Measurements from ENCODE around the gene PYGB. TPM values are rescaled to one million over a fixed set of nuclear protein-coding genes. Genes with fewer than 3 reads are reported as not detected.
"Not testable (repeated sequence)": the region's sequence is repeated elsewhere in the genome, so short reads cannot be mapped to it uniquely, and the experiment has no call there.

The PYGB gene
- total RNA-seq, 1 experiment from 2014 or later = 220 TPM

DNA sequence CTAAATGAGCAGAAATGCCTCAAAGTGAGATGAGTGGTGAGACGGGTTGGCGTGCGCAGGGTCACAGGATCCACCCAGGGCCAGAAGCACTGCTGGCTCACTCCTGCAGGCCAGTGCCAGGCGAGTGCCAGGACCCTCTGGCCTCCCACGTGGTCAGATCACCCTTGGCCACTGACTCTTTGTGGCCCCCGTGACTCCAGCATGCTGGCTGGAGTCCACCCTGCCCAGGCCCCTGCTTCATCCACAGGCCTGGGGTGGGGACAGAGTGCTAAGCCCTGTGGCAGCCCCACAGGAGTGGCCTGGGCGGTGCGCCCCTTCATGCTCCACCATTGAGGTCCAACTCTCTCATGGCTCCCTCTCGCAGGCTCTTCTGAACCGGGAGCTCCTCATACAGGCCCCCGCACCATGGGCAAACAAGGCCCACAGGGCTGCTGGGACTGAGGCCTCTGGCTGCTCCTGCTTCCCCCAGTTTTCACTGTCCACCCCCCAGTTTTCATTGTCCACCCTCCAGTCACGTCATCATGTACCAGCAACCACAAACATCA is 81.1 kb downstream of the PYGB start:
- H3K27ac ChIP-seq (ENCODE audit: low read length) = no peak overlapping the region
- in situ Hi-C loops (cut with HindIII; ENCODE audit: low pct_unique_long_range_greater_than_20kb, low sequenced_read_pairs) = no loop called here
- intact Hi-C loops (cut with micrococcal nuclease; ENCODE audit: unreplicated experiment) = no loop called here
- DNase-seq (ENCODE audit: low read depth, low spot score) (no peak), ATAC-seq (peak; percentile 56; the same call in 1 of the 2 replicates)
- H3K9me3 ChIP-seq (ENCODE audit: control insufficient read depth, insufficient read depth, low read depth, low read length) = no peaks in the 10 kb centered on the region
- no peaks in the 10 kb centered on the region for H3K27me3 ChIP-seq (ENCODE audit: control insufficient read depth, insufficient read depth, low read length)
- ChIA-PET POLR2A (no interaction called here), CTCF (no interaction called here)
- no peak overlapping the region for H3K4me3 ChIP-seq (ENCODE audit: low read depth in 2 of 2, low read length in 2 of 2)
- BruUV-seq (replicated peaks) = no TSS peak
- H3K36me3 ChIP-seq (ENCODE audit: control insufficient read depth, insufficient read depth, low read length) = no peaks in the 10 kb centered on the region
- TF ChIP-seq SIN3A (IDR thresholded peaks at IDR 0.05; ENCODE audit: borderline replicate concordance, insufficient read depth, low read depth, low read length) (no peak), TCF7L2 (IDR thresholded peaks at IDR 0.05; ENCODE audit: low read depth, low read length) (no peak), REST (IDR thresholded peaks at IDR 0.05; ENCODE audit: insufficient read depth in 1 of 2, low read depth in 2 of 2, low read length in 1 of 2) (no peak)
- H3K4me1 ChIP-seq (ENCODE audit: control insufficient read depth, insufficient read depth, low read length) = peaks cover 6% of the 10 kb centered on the region; the same call in 1 of the 2 replicates

- intact Hi-C loops (cut with micrococcal nuclease; ENCODE audit: unreplicated experiment); H3K4me3 ChIP-seq (ENCODE audit: low read depth in 2 of 2, low read length in 2 of 2); H3K27me3 ChIP-seq (ENCODE audit: control insufficient read depth, insufficient read depth, low read length); BruUV-seq (replicated peaks); ATAC-seq; POLR2A ChIA-PET; DNase-seq (ENCODE audit: low read depth, low spot score); H3K36me3 ChIP-seq (ENCODE audit: control insufficient read depth, insufficient read depth, low read length); H3K9me3 ChIP-seq (ENCODE audit: control insufficient read depth, insufficient read depth, low read depth, low read length); H3K27ac ChIP-seq (ENCODE audit: low read length); CTCF ChIA-PET; in situ Hi-C loops (cut with HindIII; ENCODE audit: low pct_unique_long_range_greater_than_20kb, low sequenced_read_pairs): not testable (repeated sequence)
- peaks cover 20% of the 10 kb centered on the region for H3K4me1 ChIP-seq (ENCODE audit: control insufficient read depth, insufficient read depth, low read length)
These were observed 87.1 kb downstream of the PYGB start for GRCh38 chr20:25334972-25335371.

DNA sequence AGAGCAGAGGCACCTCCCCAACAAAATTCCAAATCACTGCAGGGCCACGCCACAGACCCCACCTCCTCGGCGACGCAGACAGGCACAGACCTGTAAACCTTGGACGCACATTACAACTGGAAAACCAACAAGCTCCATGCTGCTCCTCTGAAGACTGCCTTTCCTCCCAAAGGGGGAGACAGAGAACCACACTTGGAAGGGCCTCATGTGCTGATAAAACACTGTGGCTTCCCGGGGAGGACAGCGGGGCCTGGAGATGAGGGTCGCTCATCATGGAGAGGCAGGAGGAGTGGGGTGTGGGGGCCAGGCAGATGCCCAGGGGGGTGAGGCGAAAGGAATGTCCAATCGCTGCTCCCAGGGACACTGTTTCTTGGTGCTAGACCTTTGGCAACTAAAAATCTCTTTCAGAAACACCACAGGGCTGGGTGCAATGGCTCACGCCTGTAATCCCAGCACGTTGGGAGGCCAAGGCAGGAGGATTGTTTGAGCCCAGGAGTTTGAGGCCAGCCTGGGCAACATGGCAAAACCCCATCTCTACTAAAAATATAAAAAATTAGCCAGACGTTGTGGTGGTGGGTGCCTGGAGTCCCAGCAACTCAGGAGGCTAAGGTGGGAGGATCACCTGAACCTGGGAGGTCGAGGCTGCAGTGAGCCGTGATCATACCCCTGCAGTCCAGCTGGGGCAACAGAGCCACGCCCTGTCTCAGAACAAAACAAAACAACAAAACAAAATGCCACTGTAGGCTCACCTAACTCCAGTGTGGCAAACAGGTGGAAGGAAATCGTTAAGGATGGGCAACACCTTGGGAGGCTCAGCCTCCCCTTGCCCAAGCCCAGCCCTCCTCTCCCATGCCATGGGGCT is 88.9 kb downstream of the PYGB start:
- peaks cover 25% of the 10 kb centered on the region for H3K4me1 ChIP-seq (ENCODE audit: control insufficient read depth, insufficient read depth, low read length)
- TF ChIP-seq REST (IDR thresholded peaks at IDR 0.05; ENCODE audit: insufficient read depth in 1 of 2, low read depth in 2 of 2, low read length in 1 of 2) = no peak
- TF ChIP-seq SIN3A (IDR thresholded peaks at IDR 0.05; ENCODE audit: borderline replicate concordance, insufficient read depth, low read depth, low read length) = no peak
- TF ChIP-seq, protein P1, sequence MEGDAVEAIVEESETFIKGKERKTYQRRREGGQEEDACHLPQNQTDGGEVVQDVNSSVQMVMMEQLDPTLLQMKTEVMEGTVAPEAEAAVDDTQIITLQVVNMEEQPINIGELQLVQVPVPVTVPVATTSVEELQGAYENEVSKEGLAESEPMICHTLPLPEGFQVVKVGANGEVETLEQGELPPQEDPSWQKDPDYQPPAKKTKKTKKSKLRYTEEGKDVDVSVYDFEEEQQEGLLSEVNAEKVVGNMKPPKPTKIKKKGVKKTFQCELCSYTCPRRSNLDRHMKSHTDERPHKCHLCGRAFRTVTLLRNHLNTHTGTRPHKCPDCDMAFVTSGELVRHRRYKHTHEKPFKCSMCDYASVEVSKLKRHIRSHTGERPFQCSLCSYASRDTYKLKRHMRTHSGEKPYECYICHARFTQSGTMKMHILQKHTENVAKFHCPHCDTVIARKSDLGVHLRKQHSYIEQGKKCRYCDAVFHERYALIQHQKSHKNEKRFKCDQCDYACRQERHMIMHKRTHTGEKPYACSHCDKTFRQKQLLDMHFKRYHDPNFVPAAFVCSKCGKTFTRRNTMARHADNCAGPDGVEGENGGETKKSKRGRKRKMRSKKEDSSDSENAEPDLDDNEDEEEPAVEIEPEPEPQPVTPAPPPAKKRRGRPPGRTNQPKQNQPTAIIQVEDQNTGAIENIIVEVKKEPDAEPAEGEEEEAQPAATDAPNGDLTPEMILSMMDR (IDR thresholded peaks at IDR 0.05) = peak; percentile 73
- no peak for TF ChIP-seq TCF7L2 (IDR thresholded peaks at IDR 0.05; ENCODE audit: low read depth, low read length)
- no peak for DNase-seq (ENCODE audit: low read depth, low spot score)
- POLR2A ChIA-PET = interaction anchor here (0.5 to 0.8 kb wide), 2 partner anchors 61 to 75 kb away, joined by 4 to 6 read pairs; no protein-coding TSS in a partner anchor
- H3K36me3 ChIP-seq (ENCODE audit: control insufficient read depth, insufficient read depth, low read length) = no peaks in the 10 kb centered on the region
- in situ Hi-C loops (cut with HindIII; ENCODE audit: low pct_unique_long_range_greater_than_20kb, low sequenced_read_pairs) = no loop called here
- CTCF ChIA-PET = interaction anchor here (0.5 to 3.1 kb wide), 6 partner anchors 19 to 240 kb away, joined by 3 to 25 read pairs (median 6); no protein-coding TSS in a partner anchor
- no peak overlapping the region for H3K4me3 ChIP-seq (ENCODE audit: low read depth in 2 of 2, low read length in 2 of 2)
- intact Hi-C loops (cut with micrococcal nuclease; ENCODE audit: unreplicated experiment) = loop anchor here (2.0 kb wide), 1 partner anchor 62 kb away; no protein-coding TSS in a partner anchor
- peak; percentile 92 for ATAC-seq
- no peaks in the 10 kb centered on the region for H3K27me3 ChIP-seq (ENCODE audit: control insufficient read depth, insufficient read depth, low read length)
- BruUV-seq (replicated peaks) = no TSS peak
- H3K27ac ChIP-seq (ENCODE audit: low read length) = peak overlapping the region; percentile 23; the same call in 1 of the 2 replicates
- H3K9me3 ChIP-seq (ENCODE audit: control insufficient read depth, insufficient read depth, low read depth, low read length) = no peaks in the 10 kb centered on the region

Data from Panc1 (cell line).